DOHH2 (cell line): ENCODE results near the gene CCDC171.
"Not testable (repeated sequence)": the region's sequence is repeated elsewhere in the genome, so short reads cannot be mapped to it uniquely, and the experiment has no call there.

Experiments used
- EZH2phosphoT487 ChIP-seq: fragments of 200-600 bp; sonication (generic); IDR thresholded peaks from 2 replicates; pipeline ENCODE4 v1.6.1; 2017; ENCODE audit warnings: borderline replicate concordance, mild to moderate bottlenecking, antibody characterized with exemption, low read length, moderate library complexity, mixed read lengths
- TF ChIP-seq, protein P1 (sequence below): fragments of 200-600 bp; sonication (generic); IDR thresholded peaks from one replicate; pipeline ENCODE4 v1.5.1; 2014; ENCODE audit warnings: antibody characterized with exemption, mild to moderate bottlenecking, low read depth, low read length; ENCODE audit not compliant: poor library complexity, severe bottlenecking

DNA sequence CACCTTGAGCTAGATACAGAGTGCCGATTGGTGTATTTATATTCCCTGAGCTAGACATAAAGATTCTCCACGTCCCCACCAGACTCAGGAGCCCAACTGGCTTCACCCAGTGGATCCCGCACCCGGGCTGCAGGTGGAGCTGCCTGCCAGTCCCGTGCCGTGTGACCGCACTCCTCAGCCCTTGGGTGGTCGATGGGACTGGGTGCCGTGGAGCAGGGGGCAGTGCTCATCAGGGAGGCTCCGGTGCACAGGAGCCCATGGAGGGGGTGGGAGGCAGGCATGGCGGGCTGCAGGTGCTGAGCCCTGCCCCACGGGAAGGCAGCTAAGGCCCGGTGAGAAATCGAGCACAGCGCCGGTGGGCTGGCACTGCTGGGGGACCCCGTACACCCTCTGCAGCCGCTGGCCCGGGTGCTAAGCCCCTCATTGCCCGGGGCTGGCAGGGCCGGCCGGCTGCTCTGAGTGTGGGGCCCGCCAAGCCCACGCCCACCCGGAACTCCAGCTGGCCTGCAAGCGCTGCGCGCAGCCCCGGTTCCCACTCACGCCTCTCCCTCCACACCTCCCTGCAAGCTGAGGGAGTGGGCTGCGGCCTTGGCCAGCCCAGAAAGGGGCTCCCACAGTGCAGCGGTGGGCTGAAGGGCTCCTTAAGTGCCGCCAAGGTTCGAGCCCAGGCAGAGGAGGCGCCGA lies 147.2 kb downstream of the CCDC171 start:
- TF ChIP-seq, protein P1, sequence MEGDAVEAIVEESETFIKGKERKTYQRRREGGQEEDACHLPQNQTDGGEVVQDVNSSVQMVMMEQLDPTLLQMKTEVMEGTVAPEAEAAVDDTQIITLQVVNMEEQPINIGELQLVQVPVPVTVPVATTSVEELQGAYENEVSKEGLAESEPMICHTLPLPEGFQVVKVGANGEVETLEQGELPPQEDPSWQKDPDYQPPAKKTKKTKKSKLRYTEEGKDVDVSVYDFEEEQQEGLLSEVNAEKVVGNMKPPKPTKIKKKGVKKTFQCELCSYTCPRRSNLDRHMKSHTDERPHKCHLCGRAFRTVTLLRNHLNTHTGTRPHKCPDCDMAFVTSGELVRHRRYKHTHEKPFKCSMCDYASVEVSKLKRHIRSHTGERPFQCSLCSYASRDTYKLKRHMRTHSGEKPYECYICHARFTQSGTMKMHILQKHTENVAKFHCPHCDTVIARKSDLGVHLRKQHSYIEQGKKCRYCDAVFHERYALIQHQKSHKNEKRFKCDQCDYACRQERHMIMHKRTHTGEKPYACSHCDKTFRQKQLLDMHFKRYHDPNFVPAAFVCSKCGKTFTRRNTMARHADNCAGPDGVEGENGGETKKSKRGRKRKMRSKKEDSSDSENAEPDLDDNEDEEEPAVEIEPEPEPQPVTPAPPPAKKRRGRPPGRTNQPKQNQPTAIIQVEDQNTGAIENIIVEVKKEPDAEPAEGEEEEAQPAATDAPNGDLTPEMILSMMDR: not testable (repeated sequence)
- TF ChIP-seq EZH2phosphoT487: not testable (repeated sequence)
